ENCODE results near the gene SLC5A11. TPM values are rescaled to one million over a fixed set of nuclear protein-coding genes. Genes with fewer than 3 reads are reported as not detected.

The SLC5A11 gene
- total and polyA plus RNA-seq, 7 donors, result 0.05 to 0.24 (median 0.16) TPM; not detected in 3

DNA sequence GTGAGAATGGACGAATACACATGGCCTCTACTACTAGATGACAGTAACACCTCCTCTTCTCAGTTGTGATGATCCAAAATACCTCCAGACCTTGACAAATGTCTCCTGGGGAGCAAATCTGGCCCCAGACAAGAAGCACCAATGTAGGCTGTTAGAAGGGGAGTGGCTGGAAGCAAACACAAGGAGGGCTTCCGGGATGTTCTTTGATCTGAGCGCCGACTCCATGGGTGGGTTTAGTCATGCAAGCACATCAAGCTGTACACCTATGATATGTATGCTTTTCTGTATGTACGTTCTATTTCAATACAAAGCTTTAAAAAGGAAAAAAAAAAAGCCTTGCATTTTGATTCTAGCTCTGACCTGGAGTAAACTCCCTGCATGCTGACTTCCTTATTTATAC is 108.0 kb downstream of the SLC5A11 start:
- Histone ChIP-seq H3K27ac (no peak overlapping the region), H3K4me1 (no peaks in the 10 kb centered on the region)
- no peak for ATAC-seq

GRCh38 chr16:24954137-24954536 is 108.4 kb downstream of the SLC5A11 start:
- no peaks in the 10 kb centered on the region for H3K27me3 ChIP-seq (ENCODE audit: insufficient read depth in 3 of 3, low read length in 2 of 3)
- H3K4me3 ChIP-seq, result no peak overlapping the region
- no peak for ATAC-seq
- TF ChIP-seq CTCF (IDR thresholded peaks at IDR 0.05), result no peak
- intact Hi-C loops (cut with DNase I), result no loop called here
- whole genome bisulfite sequencing, 3 donors, result 93 to 99% (median 95%) methylated on average over 4 of the region's 4 CpGs
- no peaks in the 10 kb centered on the region for H3K4me1 ChIP-seq
- no peak for DNase-seq
- peaks cover 24 to 100% of the 10 kb centered on the region in 2 donors for H3K36me3 ChIP-seq (ENCODE audit: insufficient read depth in 1 of 2, low read depth in 1 of 2)
- H3K9me3 ChIP-seq, result no peaks in the 10 kb centered on the region
- no peak overlapping the region for H3K27ac ChIP-seq

More for the DNA sequence above, 108.0 kb downstream of the SLC5A11 start:
- H3K9me3 ChIP-seq, result no peaks in the 10 kb centered on the region
- H3K4me3 ChIP-seq, result no peak overlapping the region
- H3K36me3 ChIP-seq (ENCODE audit: insufficient read depth in 1 of 2, low read depth in 1 of 2), result peaks cover 22 to 100% of the 10 kb centered on the region in 2 donors
- intact Hi-C loops (cut with DNase I), result no loop called here
- DNase-seq, result no peak
- WGBS, 3 donors, result 94 to 97% (median 95%) methylated on average over 5 of the region's 5 CpGs
- no peaks in the 10 kb centered on the region for H3K27me3 ChIP-seq (ENCODE audit: insufficient read depth in 3 of 3, low read length in 2 of 3)
- no peak for TF ChIP-seq CTCF (IDR thresholded peaks at IDR 0.05)

- intact Hi-C loops (cut with DNase I), result loop anchor here in 1 of 2 donors (5.0 kb wide), 1 partner anchor 139 kb away; no protein-coding TSS in a partner anchor
- whole genome bisulfite sequencing, 3 donors, result 74 to 79% (median 77%) methylated on average over 11 of the region's 11 CpGs
Observed at GRCh38 chr16:24955975-24956731, 110.4 kb downstream of the SLC5A11 start.

DNA sequence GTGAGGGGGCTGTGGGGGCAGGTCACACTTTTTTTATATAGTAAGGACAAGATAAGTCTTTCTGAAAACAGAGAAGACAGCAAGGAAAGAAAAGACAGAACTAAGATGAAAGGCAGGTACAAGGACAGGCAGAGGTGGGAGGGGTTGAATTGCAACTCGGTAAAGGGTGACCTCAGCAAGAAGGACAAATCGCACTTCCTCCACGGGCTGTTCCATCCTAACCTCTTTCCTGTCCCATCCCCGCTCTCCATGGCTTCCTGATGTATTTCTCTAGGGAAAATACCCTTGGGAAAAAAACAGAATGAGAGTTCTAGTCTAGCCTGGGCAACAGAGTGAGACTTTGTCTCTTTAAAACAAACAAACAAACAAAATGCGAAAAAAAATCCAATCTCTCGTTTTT is 112.1 kb downstream of the SLC5A11 start:
- H3K36me3 ChIP-seq (ENCODE audit: insufficient read depth in 1 of 2, low read depth in 1 of 2), result peaks cover 23 to 98% of the 10 kb centered on the region in 2 donors
- TF ChIP-seq CTCF (IDR thresholded peaks at IDR 0.05), result no peak
- H3K27ac ChIP-seq, result no peak overlapping the region
- H3K9me3 ChIP-seq, result no peaks in the 10 kb centered on the region
- H3K27me3 ChIP-seq (ENCODE audit: insufficient read depth in 3 of 3, low read length in 2 of 3), result no peaks in the 10 kb centered on the region
- WGBS, 3 donors, result 67 to 69% (median 69%) methylated on average over 6 of the region's 6 CpGs
- intact Hi-C loops (cut with DNase I), result loop anchor here in 1 of 2 donors (5.0 kb wide), 1 partner anchor 141 kb away; no protein-coding TSS in a partner anchor
- no peak for DNase-seq
- no peaks in the 10 kb centered on the region for H3K4me1 ChIP-seq
- H3K4me3 ChIP-seq, result no peak overlapping the region
- ATAC-seq, result no peak

More at GRCh38 chr16:24955975-24956731, 110.4 kb downstream of the SLC5A11 start:
- no peaks in the 10 kb centered on the region for H3K4me1 ChIP-seq
- ATAC-seq (peak in 1 of 4 donors; percentile 51), DNase-seq (no peak)
- no peak overlapping the region for H3K4me3 ChIP-seq
- peaks cover 27 to 98% of the 10 kb centered on the region in 2 donors for H3K36me3 ChIP-seq (ENCODE audit: insufficient read depth in 1 of 2, low read depth in 1 of 2)
- no peak overlapping the region for H3K27ac ChIP-seq
- H3K27me3 ChIP-seq (ENCODE audit: insufficient read depth in 3 of 3, low read length in 2 of 3), result no peaks in the 10 kb centered on the region
- no peak for TF ChIP-seq CTCF (IDR thresholded peaks at IDR 0.05)
- H3K9me3 ChIP-seq, result no peaks in the 10 kb centered on the region

Other genes starting within 250 kb of the SLC5A11 start
- 10 to 100 TPM; 14.5 to 30.1 (median 24.6) TPM for gene TNRC6A, start 116.3 kb upstream of the SLC5A11 start, total RNA-seq
- 10 to 100 TPM in 2 of 3 donors, 1 to 10 TPM in 1; 6.4 to 20.9 (median 12.2) TPM for gene TNRC6A, start 116.3 kb upstream of the SLC5A11 start, polyA plus RNA-seq
- gene ARHGAP17, start 169.4 kb downstream of the SLC5A11 start, total RNA-seq, result 10 to 100 TPM; 38.6 to 83.0 (median 57.7) TPM
- gene ARHGAP17, start 169.4 kb downstream of the SLC5A11 start, polyA plus RNA-seq, result 10 to 100 TPM; 15.9 to 31.7 (median 23.3) TPM